Activated CD4-positive, alpha-beta T cell treated with anti-CD3 and anti-CD28 coated beads for 48 hours (primary cell): ENCODE results near the gene MICAL3.
"Not testable (repeated sequence)": the region's sequence is repeated elsewhere in the genome, so short reads cannot be mapped to it uniquely, and the experiment has no call there.

Source experiments
- DNase-seq: peaks from one replicate; pipeline ENCODE4 v3.0.0-alpha.2; 2020

Gene MICAL3, protein sequence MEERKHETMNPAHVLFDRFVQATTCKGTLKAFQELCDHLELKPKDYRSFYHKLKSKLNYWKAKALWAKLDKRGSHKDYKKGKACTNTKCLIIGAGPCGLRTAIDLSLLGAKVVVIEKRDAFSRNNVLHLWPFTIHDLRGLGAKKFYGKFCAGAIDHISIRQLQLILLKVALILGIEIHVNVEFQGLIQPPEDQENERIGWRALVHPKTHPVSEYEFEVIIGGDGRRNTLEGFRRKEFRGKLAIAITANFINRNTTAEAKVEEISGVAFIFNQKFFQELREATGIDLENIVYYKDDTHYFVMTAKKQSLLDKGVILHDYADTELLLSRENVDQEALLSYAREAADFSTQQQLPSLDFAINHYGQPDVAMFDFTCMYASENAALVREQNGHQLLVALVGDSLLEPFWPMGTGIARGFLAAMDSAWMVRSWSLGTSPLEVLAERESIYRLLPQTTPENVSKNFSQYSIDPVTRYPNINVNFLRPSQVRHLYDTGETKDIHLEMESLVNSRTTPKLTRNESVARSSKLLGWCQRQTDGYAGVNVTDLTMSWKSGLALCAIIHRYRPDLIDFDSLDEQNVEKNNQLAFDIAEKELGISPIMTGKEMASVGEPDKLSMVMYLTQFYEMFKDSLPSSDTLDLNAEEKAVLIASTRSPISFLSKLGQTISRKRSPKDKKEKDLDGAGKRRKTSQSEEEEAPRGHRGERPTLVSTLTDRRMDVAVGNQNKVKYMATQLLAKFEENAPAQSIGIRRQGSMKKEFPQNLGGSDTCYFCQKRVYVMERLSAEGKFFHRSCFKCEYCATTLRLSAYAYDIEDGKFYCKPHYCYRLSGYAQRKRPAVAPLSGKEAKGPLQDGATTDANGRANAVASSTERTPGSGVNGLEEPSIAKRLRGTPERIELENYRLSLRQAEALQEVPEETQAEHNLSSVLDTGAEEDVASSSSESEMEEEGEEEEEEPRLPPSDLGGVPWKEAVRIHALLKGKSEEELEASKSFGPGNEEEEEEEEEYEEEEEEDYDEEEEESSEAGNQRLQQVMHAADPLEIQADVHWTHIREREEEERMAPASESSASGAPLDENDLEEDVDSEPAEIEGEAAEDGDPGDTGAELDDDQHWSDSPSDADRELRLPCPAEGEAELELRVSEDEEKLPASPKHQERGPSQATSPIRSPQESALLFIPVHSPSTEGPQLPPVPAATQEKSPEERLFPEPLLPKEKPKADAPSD (N-terminal part only)

GRCh38 chr22:18024276-18024939, at the start of gene MICAL3:
Gene MICAL3, minus strand, starts transcription at chr22:18024561. Its CDS starts 117,749 bp downstream, at chr22:17906812.
- peak; percentile 69 for DNase-seq

GRCh38 chr22:18073927-18074326, 49.6 kb upstream of the MICAL3 start:
- DNase-seq = not testable (repeated sequence)

DNA sequence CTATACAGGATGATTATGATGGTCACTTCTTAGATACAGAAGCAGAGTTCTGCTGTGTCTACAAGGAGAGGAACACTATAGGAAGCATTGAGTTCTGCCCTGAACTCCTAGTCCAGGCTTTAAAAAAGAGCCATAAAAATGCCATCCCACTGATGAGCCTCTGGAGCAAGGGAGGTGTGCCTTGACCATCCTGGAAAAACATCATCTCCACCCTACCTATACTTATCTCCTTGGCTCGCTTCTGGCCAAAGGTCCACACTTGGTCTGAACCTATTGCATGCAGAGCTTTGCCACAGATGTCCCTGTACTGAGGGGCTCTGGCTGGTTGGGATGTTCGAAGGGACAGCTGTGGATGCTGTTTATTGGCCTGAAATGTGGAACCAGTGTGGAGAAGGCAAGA, 49.1 kb upstream of the MICAL3 start:
- DNase-seq = no peak

DNA sequence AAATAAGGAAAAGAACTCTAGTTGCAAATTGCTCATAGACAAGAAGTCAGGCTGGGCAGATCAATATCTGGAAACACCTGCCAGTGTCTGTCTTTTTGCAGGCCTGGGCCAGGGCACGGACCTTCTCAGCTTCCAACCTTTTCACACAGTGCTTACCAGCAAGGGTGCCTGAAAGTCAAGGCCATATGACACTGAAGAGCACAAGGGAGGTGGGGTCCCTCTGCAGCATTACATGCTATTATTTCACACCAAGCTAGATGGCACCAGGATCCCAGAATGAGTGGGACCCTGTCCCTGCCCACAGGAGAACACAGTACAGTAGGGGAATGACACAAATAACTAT, 47.6 kb upstream of the MICAL3 start:
- no peak for DNase-seq

DNA sequence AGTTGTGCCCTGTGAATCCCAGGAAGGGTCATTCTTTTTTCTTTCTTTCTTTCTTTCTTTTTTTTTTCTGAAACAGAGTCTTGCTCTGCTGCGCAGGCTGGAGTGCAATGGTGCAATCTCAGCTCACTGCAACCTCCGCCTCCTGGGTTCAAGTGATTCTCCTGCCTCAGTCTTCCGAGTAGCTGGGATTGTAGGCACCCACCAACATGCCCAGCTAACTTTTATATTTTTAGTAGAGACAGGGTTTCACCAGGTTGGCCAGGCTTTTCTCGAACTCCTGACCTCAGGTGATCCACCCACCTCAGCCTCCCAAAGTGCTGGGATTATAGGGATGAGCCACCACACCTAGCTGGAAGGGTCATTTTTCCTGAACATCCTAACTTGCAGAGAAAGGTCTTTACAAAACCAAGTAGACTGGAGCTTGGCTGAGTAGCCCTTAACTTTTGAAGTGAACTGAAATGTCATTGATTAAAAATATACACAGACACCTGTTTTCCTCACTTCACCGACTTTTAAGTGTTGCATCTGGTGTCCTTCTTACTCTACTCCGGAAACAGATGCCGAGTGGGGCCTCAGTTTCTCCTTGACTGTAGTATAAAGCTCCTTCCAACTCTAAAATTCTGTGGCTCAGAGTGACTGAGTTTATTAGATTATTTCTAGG, 47.1 kb upstream of the MICAL3 start:
- not testable (repeated sequence) for DNase-seq

DNA sequence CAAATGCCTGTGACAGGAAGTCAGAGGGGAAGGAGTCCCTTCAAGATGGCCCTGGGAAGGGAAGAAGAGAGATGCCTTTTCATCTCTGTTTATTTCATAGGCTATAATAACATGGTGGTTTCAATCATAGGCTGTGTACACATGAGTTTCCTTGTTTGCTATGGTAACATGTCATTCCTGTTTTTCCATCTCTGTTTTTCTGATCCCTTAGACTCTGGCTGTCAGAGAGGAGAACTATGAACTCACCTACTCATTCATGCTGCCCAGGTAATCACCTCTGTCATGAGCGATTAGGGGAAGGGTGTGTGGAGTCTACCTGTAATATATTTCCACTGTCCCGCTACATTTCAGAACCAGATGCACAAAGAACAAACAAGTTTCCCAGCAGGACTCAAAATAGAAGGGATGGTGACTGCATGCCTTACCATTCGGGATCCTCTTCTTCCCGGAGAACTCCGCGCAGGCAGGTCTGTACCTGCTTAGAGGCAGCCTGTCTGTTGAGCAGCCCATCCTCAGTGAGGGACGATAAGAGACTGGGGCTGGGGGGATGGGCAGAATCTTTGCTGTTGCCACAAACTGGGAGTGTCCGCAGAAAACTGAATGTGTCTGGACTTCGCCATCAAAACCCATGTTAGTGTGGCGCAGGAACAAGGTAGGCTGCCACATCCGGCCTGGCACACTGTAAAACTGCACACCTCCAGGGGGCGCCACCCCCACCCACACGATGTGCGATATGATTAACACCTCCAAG, 46.4 kb upstream of the MICAL3 start:
- peak; percentile 42 for DNase-seq

DNA sequence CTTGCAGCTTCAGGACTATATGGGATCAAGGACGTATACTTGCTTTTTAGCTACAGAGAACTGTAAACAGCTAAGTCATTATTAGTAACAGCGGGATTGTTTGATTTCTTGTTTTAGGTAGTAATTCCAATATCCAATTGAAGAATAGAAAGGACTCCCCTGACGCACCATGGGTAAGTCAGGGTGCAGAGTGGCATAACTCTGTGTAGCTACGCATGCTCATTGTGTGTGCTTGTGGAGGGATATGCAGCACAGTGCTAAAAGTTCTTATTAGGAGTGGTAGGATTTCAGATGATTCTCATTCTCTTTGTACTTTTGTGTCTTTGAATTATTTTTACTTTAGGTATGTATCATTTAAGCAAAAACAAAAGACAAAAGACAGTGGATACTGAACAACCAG, 45.7 kb upstream of the MICAL3 start:
- no peak for DNase-seq

DNA sequence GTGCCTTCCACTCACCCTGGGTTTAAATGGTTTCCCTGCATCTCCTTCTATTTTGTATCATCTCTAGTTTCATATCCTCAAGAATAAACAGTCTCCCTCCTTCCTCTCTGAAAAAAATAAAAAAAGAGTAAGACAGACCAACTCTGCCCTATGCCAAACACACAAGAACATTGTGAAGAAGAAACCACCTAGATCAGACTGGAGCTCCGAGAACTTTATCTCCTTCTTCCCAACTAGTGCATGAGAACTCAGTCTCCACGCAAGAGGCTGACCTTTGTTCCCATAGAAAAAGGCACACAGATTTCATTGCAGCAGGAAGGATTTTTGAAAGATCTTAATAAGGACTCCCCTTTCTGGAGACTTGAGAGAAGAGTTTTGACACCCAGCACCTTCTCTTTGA, 44.7 kb upstream of the MICAL3 start:
- DNase-seq = no peak

DNA sequence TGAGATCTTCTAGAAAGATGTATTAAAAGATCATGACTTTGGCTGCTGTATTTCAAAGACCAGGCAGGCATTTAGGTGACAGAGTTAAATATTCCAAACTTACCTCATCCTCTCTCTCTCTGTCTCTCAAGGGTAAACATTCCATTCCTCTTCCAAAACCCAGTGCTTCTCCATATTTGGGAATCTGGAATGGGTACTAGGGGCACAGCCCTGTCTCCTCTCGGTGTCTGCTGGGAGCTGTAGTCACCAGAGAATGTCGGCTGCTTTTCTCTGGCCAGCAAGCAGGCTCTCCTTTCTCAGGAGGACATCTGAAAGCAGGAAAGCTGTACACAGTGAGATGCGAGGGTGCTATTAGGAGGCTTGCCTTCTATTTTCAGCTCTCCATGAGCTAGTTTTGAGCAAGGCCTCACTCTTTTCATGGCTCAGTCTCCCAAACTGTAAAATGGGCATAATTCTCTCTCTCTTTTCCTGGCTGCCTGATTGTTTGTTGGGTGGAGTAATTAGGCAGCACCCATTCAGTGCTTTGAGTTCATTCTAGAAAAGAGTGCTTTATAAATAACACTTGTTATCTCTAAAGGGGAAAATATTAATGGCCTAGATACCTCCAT, 44.1 kb upstream of the MICAL3 start:
- DNase-seq = no peak

GRCh38 chr22:18067548-18068341, 43.4 kb upstream of the MICAL3 start:
- no peak for DNase-seq

DNA sequence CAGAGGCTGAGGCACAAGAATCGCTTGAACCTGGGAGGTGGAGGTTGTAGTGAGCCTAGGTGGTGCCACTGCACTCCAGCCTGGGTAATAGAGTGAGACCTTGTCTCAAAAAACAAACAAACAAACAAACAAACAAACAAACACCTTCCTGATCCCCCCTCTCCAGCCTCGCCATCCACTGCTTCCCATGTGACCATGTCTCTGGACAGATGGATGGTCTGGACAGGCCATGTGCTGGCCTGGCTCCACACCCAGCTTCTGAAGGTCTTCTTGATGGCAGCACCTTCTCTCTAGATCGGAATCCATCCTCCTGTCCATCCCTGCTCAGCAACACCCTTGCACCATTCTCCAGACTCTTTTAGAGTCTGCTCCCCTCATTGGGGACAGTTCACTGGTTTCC, 42.8 kb upstream of the MICAL3 start:
- no peak for DNase-seq

GRCh38 chr22:18066181-18066859, 42.0 kb upstream of the MICAL3 start:
- no peak for DNase-seq

GRCh38 chr22:18065256-18065655, 40.9 kb upstream of the MICAL3 start:
- no peak for DNase-seq

GRCh38 chr22:18064636-18065035, 40.3 kb upstream of the MICAL3 start:
- no peak for DNase-seq

DNA sequence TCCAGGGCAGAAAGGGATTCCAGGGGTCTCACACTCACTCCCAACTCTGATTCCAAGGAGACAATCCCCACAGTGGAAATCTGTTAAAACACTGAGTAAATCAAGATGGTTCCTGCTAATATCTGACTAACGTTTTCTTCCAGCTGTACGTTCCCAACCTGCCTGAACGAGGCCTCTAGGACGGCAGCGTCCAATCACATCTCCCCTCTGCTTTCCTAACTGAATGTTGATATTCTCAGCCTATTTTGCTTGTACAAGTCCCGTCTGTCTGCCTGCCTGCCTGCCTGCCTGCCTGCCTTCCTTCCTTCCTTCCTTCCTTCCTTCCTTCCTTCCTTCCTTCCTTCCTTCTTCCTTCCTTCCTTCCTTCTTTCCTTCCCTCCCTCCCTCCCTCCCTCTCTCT, 39.4 kb upstream of the MICAL3 start:
- DNase-seq = not testable (repeated sequence)

DNA sequence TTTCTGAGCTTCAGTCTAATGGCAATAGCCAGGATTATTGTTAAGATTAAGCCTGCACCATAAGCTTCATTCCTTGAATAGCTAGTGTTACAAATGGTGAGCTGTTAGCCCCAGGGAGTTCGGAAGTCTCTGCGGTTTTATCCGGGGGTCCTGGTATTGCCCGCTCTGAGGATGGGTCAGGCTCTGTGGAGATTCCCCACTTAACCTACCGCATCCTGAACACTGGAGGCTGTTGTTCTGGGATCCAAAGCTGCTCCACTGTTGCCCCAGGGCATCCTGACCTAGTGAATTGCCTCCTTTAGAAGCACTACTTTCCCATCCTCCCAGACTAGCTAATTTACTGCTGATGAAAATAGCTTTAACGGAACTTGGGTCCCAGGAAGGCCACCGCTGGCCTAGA, 38.9 kb upstream of the MICAL3 start:
- DNase-seq = no peak

DNA sequence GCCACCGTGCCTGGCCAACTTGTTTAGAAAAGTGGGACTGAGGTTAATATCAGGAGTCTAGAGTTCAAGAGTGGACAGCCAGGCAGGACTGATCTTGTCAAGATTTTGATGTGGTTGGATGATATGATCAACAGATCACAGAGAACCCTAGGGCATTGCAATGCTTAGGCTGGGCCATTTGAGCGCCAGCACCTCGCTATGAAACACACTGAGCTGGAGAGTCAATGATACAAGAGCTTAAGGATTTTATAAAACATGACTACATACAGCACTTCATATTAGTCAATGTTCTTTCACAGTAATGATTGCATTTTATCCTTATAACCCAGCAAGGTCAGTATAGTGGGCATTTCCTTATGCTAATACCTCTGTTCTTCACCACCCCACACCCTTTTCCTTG, 38.1 kb upstream of the MICAL3 start:
- no peak for DNase-seq

DNA sequence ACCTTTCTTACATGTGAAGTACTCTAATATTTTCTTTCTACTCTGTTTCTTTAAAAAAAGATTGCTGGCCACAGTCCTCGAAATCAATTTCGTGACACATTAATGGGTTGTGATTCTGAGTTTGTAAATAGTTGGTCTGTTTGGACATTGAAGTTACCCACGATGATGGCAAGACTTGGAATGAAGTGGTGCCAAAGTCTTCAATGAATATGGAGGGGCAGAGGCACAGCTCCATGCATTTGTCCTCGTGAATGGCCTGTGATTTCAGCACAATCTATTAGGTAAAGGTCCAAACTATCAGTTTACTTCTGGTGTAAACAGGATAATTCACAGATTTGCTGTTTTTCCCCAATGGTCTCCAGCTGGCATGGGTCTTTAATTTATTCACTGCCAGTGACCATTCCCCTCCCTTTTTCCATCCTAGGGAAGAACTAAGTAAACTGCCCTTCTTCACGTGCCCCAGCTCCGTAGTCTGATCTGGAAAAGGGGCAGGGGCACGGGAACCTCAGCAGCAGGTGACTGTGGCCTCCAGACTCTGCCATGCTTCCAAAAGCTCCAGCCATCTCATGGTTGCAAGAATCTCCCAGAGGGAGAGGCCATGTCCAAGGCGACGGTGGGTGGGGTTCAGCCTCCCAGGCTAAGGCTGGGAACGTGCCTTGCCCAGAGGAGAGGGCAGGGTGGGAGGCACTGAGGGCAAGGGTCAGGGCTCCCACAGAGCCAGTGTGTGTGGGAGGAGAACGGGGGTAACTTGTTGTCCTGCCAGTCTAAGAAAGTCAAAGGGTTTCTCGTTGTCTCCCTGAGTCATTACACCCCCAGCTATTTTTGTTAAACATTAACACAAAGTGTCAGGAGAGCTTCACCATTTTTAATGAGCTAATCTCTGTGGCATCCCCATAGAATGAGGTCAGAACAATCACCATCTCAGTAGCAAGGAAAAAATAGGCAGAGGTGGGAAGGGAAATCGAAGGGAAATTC, 36.6 kb upstream of the MICAL3 start:
- no peak for DNase-seq
